Adrenal gland (tissue), 12 donors: Measurements from ENCODE around the gene PRKCH. TPM values are rescaled to one million over a fixed set of nuclear protein-coding genes. Genes with fewer than 3 reads are reported as not detected.

ENCODE experiments used
- DNase-seq, 7 donors: peaks; one replicate each; pipeline ENCODE4 v3.0.0-alpha.2; 2019 to 2020
- H3K27ac ChIP-seq, 5 donors: fragments of 200-600 bp; sonication (generic) in 4 of 5; 1 replicate in 3 of 5; 2 replicates in 2 of 5; pipeline versions ENCODE4 v1.5.1 to v1.8.0; 2016 to 2020; ENCODE audit warnings: mild to moderate bottlenecking in 1 of 5
- H3K27me3 ChIP-seq: fragments of 200-600 bp; 2 replicates; pipeline ENCODE4 v1.8.0; 2021
- H3K36me3 ChIP-seq, 2 donors: fragments of 200-600 bp; replicated peaks in 1 of 2; 1 replicate in 1 of 2; 2 replicates in 1 of 2; pipeline versions ENCODE4 v1.5.1 to v1.8.0; 2018 to 2022
- H3K4me1 ChIP-seq, 2 donors: fragments of 200-600 bp; replicated peaks in 1 of 2; 1 replicate in 1 of 2; 2 replicates in 1 of 2; pipeline versions ENCODE4 v1.5.1 to v1.8.0; 2018 to 2021
- H3K4me3 ChIP-seq, 4 donors: fragments of 200-600 bp; sonication (generic) in 3 of 4; one replicate each; pipeline ENCODE4 v1.5.1; 2016 to 2018
- H3K9me3 ChIP-seq, 3 donors: fragments of 200-600 bp; sonication (generic) in 1 of 3; replicated peaks in 1 of 3; 1 replicate in 2 of 3; 2 replicates in 1 of 3; pipeline versions ENCODE4 v1.5.1 to v1.8.0; 2016 to 2021
- CTCF ChIP-seq, 6 experiments: fragments of 450-650 bp in 4 of 6; fragments of 200-600 bp in 2 of 6; sonication (generic) in 1 of 6; IDR thresholded peaks; 1 replicate in 5 of 6; 2 replicates in 1 of 6; pipeline versions ENCODE4 v1.5.1 to v1.8.0; 2016 to 2021; ENCODE audit warnings: antibody characterized with exemption in 6 of 6, mild to moderate bottlenecking in 2 of 6, moderate library complexity in 1 of 6
- POLR2A ChIP-seq, 2 donors: fragments of 450-650 bp; IDR thresholded peaks; one replicate each; pipeline ENCODE4 v1.6.1; 2017; ENCODE audit warnings: antibody characterized with exemption in 2 of 2, mild to moderate bottlenecking in 2 of 2, moderate library complexity in 1 of 2
- WGBS, 4 donors: extraction: QIAGEN DNeasy Blood & Tissue Kit in 2 of 4; methylation state at CpG; one replicate each; pipeline versions ENCODE4 v1.1.5 to v1.1.7; 2013 to 2017; 5-methylcytosine and 5-hydroxymethylcytosine counted together
- intact Hi-C, 2 donors: fragments of 100-400 bp; cut with DNase I; formaldehyde crosslinking; loops; one replicate each; pipeline versions ENCODE4 v1.14.1 to v1.15.0; 2022 to 2023
- polyA plus RNA-seq, 3 donors: library from polyadenylated mRNA; stranded (reverse); fragments of 200-250 nt in 2 of 3; fragments of 350-450 nt in 1 of 3; fragmentation: Illumina TruSeq in 1 of 3; extraction: RNeasy Lipid Tissue Mini Kit (QIAGEN cat#74804) in 1 of 3; gene quantifications; one replicate each; pipeline ENCODE4 v1.2.3, GENCODE V29; 2013 to 2014
- total RNA-seq, 9 donors: library from RNA; depleted of rRNA in 4 of 9; stranded (reverse); fragments of >200 nt in 4 of 9; fragments of 120-200 nt in 1 of 9; fragmentation: NEBNext Ultra II Directional in 1 of 9; extraction: Animal tissue kit (Norgen Biotek cat#: 25700) in 1 of 9; gene quantifications; one replicate each; pipeline versions ENCODE4 v1.1.0 to v1.2.4, GENCODE V29; 2013 to 2023
- donor health status: healthy with polysubstance abuse.
- donor health status: Bipolar disorder and iron deficiency.
- donor health status: DM: yes; HTN: yes; CAD: no.
- donor health status: DM: no; HTN: no; CAD: no.
- donor health status: DM: no; HTN: no; CAD: no.
- donor health status: DM: yes; HTN: yes; CAD: no.

PRKCH gene
- total and polyA plus RNA-seq, 12 donors: 7.8 to 28.1 (median 17.0) TPM

GRCh38 chr14:61476754-61477410 is 155.5 kb downstream of the PRKCH start:
- WGBS, 4 donors: 8 to 16% (median 10%) methylated on average over 6 of the region's 6 CpGs
- intact Hi-C loops: loop anchor here (10.0 kb wide), 2 partner anchors 78 to 218 kb away; partner anchors contain the start of gene HIF1A (in 2 of the 2)
- H3K27ac ChIP-seq: peak overlapping the region; percentile 68 to 95 (median 89)
- H3K36me3 ChIP-seq: no peaks in the 10 kb centered on the region
- no peaks in the 10 kb centered on the region for H3K27me3 ChIP-seq
- TF ChIP-seq POLR2A (IDR thresholded peaks at IDR 0.05) (peak; percentile 27 to 53), CTCF (IDR thresholded peaks at IDR 0.05) (no peak)
- H3K4me1 ChIP-seq: peaks cover 32 to 64% of the 10 kb centered on the region in 2 donors
- DNase-seq: peak in 6 of 7 donors; percentile 45 to 91 (median 72)
- peak overlapping the region in 1 of 4 donors; percentile 6 for H3K4me3 ChIP-seq
- H3K9me3 ChIP-seq: no peaks in the 10 kb centered on the region

- peak; percentile 87 to 95 (median 94) for DNase-seq
- intact Hi-C loops: loop anchor here (10.0 kb wide), 2 partner anchors 77 to 217 kb away; partner anchors contain the start of gene HIF1A (in 2 of the 2)
- 51 to 67% (median 57%) methylated on average over 7 to 10 of the region's 10 CpGs for WGBS, 4 donors
- peaks cover 30 to 54% of the 10 kb centered on the region in 2 donors for H3K4me1 ChIP-seq
- peak overlapping the region in 1 of 4 donors; percentile 6 for H3K4me3 ChIP-seq
- no peaks in the 10 kb centered on the region for H3K9me3 ChIP-seq
- H3K27ac ChIP-seq: peak overlapping the region; percentile 68 to 95 (median 89)
- no peaks in the 10 kb centered on the region for H3K27me3 ChIP-seq
- H3K36me3 ChIP-seq: no peaks in the 10 kb centered on the region
- TF ChIP-seq POLR2A (IDR thresholded peaks at IDR 0.05) (no peak), CTCF (IDR thresholded peaks at IDR 0.05) (peak in 1 of 6 experiments; percentile 8)
Observed at GRCh38 chr14:61477712-61478462, 156.5 kb downstream of the PRKCH start.

GRCh38 chr14:61478971-61479473 is 157.6 kb downstream of the PRKCH start:
- no peaks in the 10 kb centered on the region for H3K36me3 ChIP-seq
- peak overlapping the region in 3 of 5 donors; percentile 73 to 95 (median 95) for H3K27ac ChIP-seq
- intact Hi-C loops: loop anchor here (10.0 kb wide), 2 partner anchors 76 to 216 kb away; partner anchors contain the start of gene HIF1A (in 2 of the 2)
- 52 to 56% (median 55%) methylated on average over 6 of the region's 6 CpGs for WGBS, 4 donors
- no peak for TF ChIP-seq POLR2A (IDR thresholded peaks at IDR 0.05)
- TF ChIP-seq CTCF (IDR thresholded peaks at IDR 0.05): no peak
- peak in 4 of 7 donors; percentile 42 to 71 (median 52) for DNase-seq
- no peaks in the 10 kb centered on the region for H3K27me3 ChIP-seq
- H3K4me3 ChIP-seq: no peak overlapping the region
- H3K4me1 ChIP-seq: peaks cover 30 to 53% of the 10 kb centered on the region in 2 donors
- H3K9me3 ChIP-seq: no peaks in the 10 kb centered on the region
